Ishikawa (cell line): ENCODE results near the gene ZNF423.

ENCODE experiments used
- CEBPB ChIP-seq: IDR thresholded peaks from 2 replicates; pipeline ENCODE4 v1.6.1; 2012
- CREB1 ChIP-seq: IDR thresholded peaks from 2 replicates; pipeline ENCODE4 v1.6.1; 2012; ENCODE audit warnings: low read depth
- EGR1 ChIP-seq: IDR thresholded peaks from 2 replicates; pipeline ENCODE4 v1.6.1; 2012
- EP300 ChIP-seq: IDR thresholded peaks from 2 replicates; pipeline ENCODE4 v1.6.1; 2012; ENCODE audit warnings: borderline replicate concordance
- FOXM1 ChIP-seq: IDR thresholded peaks from 2 replicates; pipeline ENCODE4 v1.6.1; 2012; ENCODE audit warnings: low read depth, borderline replicate concordance
- NFIC ChIP-seq: IDR thresholded peaks from 2 replicates; pipeline ENCODE4 v1.6.1; 2012
- RAD21 ChIP-seq: IDR thresholded peaks from 2 replicates; pipeline ENCODE4 v1.6.1; 2012; ENCODE audit warnings: low read depth
- TAF1 ChIP-seq: IDR thresholded peaks from 2 replicates; pipeline ENCODE4 v1.6.1; 2012; ENCODE audit warnings: low read depth, mild to moderate bottlenecking
- TCF12 ChIP-seq: IDR thresholded peaks from 2 replicates; pipeline ENCODE4 v1.6.1; 2012; ENCODE audit warnings: low read depth
- TEAD4 ChIP-seq: IDR thresholded peaks from 2 replicates; pipeline ENCODE4 v1.6.1; 2012
- YY1 ChIP-seq: IDR thresholded peaks from 2 replicates; pipeline ENCODE4 v1.6.1; 2012; ENCODE audit warnings: low read depth
- ZBTB7A ChIP-seq: IDR thresholded peaks from 2 replicates; pipeline ENCODE4 v1.6.1; 2012; ENCODE audit warnings: low read depth
- TF ChIP-seq, protein P1 (sequence below): IDR thresholded peaks from 2 replicates; pipeline ENCODE4 v1.6.1; 2012
- TF ChIP-seq, protein P2 (sequence below): IDR thresholded peaks from 2 replicates; pipeline ENCODE4 v1.6.1; 2012
- TF ChIP-seq, protein P3 (sequence below): IDR thresholded peaks from 2 replicates; pipeline ENCODE4 v1.6.1; 2012; ENCODE audit warnings: low read depth, mild to moderate bottlenecking

ZNF423 gene

DNA sequence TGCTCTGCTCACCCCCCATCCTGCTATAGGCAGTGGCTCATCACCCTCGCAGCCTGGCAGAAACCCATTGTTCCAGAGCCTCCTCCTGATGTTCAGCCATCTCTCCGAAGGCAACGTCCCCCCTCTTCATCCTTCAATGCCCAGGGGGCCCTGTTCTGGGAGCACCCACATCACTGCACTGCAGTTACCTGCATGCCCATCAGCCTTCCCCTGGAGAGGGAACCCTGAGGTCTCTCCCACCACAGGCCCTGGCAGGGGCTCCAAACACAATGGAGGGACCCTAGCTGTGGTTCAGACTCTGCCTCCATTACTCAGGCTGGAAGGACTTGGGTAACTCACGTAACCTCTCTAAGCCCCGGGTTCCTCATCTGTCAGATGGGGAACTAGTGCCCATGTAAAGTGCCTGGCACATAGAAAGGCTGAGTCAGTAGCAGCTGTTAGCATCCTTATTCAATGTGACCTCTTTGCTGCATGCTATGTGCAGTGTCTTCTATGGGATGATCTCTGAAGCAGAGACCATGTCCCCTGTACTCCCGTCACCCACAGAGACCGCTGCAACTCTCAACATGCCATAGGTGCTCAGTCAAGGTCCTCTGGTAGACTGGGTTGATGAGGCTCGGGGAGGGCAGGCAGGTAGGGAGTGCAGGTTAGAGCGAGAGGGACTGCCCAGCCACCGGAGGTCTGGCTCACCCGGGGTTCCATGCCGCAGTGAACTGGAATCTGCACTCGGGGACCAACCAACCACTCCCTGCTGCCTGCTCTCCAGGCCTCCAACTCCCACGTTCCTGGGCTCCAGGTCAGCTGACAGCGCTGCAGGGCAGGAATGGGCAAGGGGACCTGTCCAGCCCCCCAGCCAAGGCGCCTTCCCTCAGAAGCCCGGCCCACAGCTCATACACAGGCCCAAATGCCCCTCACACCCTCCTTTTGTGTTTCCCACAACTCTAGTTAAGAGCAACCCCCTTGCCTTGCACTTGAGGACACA is 233.2 kb downstream of the ZNF423 start:
- no peak for TF ChIP-seq ZBTB7A
- TF ChIP-seq EGR1, result no peak
- TF ChIP-seq RAD21, result no peak
- no peak for TF ChIP-seq TCF12
- no peak for TF ChIP-seq CEBPB
- TF ChIP-seq FOXM1, result no peak
- TF ChIP-seq TAF1, result no peak
- TF ChIP-seq EP300, result no peak
- no peak for TF ChIP-seq CREB1
- no peak for TF ChIP-seq NFIC
- TF ChIP-seq, protein P1, sequence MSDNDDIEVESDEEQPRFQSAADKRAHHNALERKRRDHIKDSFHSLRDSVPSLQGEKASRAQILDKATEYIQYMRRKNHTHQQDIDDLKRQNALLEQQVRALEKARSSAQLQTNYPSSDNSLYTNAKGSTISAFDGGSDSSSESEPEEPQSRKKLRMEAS, result no peak
- TF ChIP-seq, protein P2, sequence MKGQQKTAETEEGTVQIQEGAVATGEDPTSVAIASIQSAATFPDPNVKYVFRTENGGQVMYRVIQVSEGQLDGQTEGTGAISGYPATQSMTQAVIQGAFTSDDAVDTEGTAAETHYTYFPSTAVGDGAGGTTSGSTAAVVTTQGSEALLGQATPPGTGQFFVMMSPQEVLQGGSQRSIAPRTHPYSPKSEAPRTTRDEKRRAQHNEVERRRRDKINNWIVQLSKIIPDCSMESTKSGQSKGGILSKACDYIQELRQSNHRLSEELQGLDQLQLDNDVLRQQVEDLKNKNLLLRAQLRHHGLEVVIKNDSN, result no peak
- TF ChIP-seq TEAD4, result no peak
- TF ChIP-seq, protein P3, sequence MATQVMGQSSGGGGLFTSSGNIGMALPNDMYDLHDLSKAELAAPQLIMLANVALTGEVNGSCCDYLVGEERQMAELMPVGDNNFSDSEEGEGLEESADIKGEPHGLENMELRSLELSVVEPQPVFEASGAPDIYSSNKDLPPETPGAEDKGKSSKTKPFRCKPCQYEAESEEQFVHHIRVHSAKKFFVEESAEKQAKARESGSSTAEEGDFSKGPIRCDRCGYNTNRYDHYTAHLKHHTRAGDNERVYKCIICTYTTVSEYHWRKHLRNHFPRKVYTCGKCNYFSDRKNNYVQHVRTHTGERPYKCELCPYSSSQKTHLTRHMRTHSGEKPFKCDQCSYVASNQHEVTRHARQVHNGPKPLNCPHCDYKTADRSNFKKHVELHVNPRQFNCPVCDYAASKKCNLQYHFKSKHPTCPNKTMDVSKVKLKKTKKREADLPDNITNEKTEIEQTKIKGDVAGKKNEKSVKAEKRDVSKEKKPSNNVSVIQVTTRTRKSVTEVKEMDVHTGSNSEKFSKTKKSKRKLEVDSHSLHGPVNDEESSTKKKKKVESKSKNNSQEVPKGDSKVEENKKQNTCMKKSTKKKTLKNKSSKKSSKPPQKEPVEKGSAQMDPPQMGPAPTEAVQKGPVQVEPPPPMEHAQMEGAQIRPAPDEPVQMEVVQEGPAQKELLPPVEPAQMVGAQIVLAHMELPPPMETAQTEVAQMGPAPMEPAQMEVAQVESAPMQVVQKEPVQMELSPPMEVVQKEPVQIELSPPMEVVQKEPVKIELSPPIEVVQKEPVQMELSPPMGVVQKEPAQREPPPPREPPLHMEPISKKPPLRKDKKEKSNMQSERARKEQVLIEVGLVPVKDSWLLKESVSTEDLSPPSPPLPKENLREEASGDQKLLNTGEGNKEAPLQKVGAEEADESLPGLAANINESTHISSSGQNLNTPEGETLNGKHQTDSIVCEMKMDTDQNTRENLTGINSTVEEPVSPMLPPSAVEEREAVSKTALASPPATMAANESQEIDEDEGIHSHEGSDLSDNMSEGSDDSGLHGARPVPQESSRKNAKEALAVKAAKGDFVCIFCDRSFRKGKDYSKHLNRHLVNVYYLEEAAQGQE, result no peak
- TF ChIP-seq YY1, result no peak

DNA sequence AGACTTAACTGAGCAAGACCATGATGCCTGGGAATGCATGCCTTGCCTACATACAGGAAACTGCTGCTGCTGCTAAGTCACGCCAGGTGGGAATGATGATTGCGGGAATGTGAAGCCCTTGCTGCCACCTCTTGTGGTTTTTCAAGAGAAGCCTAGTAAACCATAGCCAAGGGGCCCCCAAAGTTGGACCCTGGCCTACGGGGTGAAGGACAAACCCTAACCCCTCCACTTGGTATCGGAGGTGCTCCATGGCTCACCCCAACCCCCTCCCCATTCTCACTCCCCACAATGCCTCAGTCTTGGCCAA is 233.9 kb downstream of the ZNF423 start:
- TF ChIP-seq EP300 (no peak), YY1 (no peak), FOXM1 (no peak), EGR1 (no peak), CREB1 (no peak), TAF1 (no peak), TEAD4 (no peak), CEBPB (no peak)
- TF ChIP-seq, protein P2, result no peak
- TF ChIP-seq, protein P1, result no peak

DNA sequence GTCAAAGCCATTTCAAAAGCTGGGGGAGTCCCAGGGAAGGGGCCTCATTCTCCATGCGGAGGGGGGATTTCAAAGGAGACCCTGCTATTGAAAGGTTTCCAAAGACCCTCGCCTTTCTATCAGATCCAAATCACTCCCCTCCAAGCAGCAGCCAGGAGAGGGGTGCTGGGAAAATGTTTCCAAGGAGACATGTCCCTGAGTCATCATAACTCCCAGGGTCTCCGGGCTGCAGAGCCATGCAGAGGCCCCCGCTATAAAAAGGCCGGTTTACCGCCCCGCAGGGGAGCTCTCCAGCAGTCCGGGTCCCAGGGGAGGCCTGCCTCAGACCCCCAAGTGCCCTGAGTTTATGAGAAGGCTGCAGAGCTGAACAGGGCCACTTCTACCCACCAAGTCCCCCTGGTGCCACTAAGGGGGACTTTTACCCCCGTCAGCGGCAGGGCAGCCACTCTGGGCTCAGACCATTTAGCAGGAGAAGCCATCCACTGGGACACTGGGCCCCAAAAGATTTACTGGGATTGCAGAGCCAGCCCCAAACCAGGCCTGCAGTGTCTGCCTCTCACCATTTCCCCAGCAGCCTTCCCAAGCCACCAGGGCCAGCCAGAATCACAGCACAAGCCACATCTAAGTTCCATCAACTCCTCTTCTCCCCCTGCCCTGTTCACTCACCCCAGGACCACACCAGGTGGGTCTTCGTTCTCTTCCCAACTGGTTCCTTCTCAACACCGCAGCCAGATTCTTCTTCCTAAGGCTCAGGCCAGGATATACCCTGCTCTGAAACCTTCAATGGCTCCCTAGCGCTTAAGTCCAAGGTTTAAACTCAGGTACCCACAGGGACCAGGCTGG is 234.4 kb downstream of the ZNF423 start:
- TF ChIP-seq RAD21 (no peak), CEBPB (no peak), EP300 (no peak), CREB1 (no peak), TCF12 (no peak), YY1 (no peak), FOXM1 (no peak), NFIC (no peak), TAF1 (no peak), EGR1 (no peak), TEAD4 (no peak), ZBTB7A (no peak)
- TF ChIP-seq, protein P2, result no peak
- TF ChIP-seq, protein P3, result no peak
- TF ChIP-seq, protein P1, result no peak

DNA sequence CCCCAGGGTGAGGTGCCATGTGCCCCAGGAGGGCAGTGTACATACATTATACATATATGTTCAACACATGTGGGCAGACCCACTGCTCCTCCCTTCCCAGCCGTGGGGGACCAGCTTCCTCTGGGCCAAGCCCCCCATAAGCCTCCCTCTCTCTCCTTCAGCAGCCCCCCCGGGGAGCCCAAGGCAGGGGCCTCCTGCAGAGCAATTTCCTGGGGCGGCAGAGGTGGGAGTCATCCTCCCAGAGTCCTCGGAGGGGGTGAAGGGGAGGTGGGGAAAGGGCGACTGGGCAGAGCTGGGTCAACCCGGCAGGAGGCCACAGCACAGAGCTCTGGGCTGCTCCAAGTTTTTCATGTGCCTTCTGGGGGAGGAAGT is 235.1 kb downstream of the ZNF423 start:
- no peak for TF ChIP-seq EGR1
